Progenitor cell of endocrine pancreas (in vitro differentiated cells): ENCODE results near the gene TEX261. TPM values are rescaled to one million over a fixed set of nuclear protein-coding genes. Genes with fewer than 3 reads are reported as not detected.
A peak's percentile ranks its signal among the peaks of the same experiment; 100 is the strongest.

Experiments
- DNase-seq: peaks from one replicate; pipeline ENCODE4 v3.0.0; 2021; ENCODE audit warnings: low spot score; ENCODE audit not compliant: unreplicated experiment
- H3K27ac Mint-ChIP-seq: 2 replicates; pipeline ENCODE4 v1.8.0; 2021; ENCODE audit warnings: mild to moderate bottlenecking, moderate library complexity, mixed read lengths
- H3K27me3 Mint-ChIP-seq: 2 replicates; pipeline ENCODE4 v1.8.0; 2021; ENCODE audit warnings: mixed read lengths
- H3K36me3 Mint-ChIP-seq: 2 replicates; pipeline ENCODE4 v1.8.0; 2022; ENCODE audit warnings: mixed read lengths; ENCODE audit not compliant: insufficient read depth
- H3K4me1 Mint-ChIP-seq: 2 replicates; pipeline ENCODE4 v1.8.0; 2021; ENCODE audit warnings: low read depth, mixed read lengths
- H3K4me3 Mint-ChIP-seq: 2 replicates; pipeline ENCODE4 v1.8.0; 2021; ENCODE audit warnings: low read depth, mild to moderate bottlenecking, moderate library complexity, mixed read lengths
- H3K9me3 Mint-ChIP-seq: 2 replicates; pipeline ENCODE4 v1.8.0; 2021; ENCODE audit warnings: low read depth, mixed read lengths
- CTCF ChIP-seq: fragments of 200-600 bp; sonication (generic); IDR thresholded peaks from one replicate; pipeline ENCODE4 v1.5.0; 2021; ENCODE audit warnings: antibody characterized with exemption, mild to moderate bottlenecking; ENCODE audit not compliant: unreplicated experiment
- total RNA-seq: library from RNA; stranded (reverse); gene quantifications from 2 replicates; pipeline ENCODE4 v1.2.1, GENCODE V29; 2021

Gene TEX261
- total RNA-seq, 1 donor from 2014 or later, result 36.9 TPM

GRCh38 chr2:70965506-70965905, 29.2 kb downstream of the TEX261 start:
- no peak for TF ChIP-seq CTCF
- Mint-ChIP-seq H3K4me3 (no peak overlapping the region), H3K27me3 (peaks cover 87% of the 10 kb centered on the region), H3K9me3 (no peaks in the 10 kb centered on the region), H3K27ac (no peak overlapping the region), H3K4me1 (peaks cover 2% of the 10 kb centered on the region), H3K36me3 (no peaks in the 10 kb centered on the region)
- DNase-seq, result no peak

- peaks cover 84% of the 10 kb centered on the region for H3K27me3 Mint-ChIP-seq
- H3K27ac Mint-ChIP-seq, result no peak overlapping the region
- no peak overlapping the region for H3K4me3 Mint-ChIP-seq
- no peaks in the 10 kb centered on the region for H3K9me3 Mint-ChIP-seq
- no peaks in the 10 kb centered on the region for H3K36me3 Mint-ChIP-seq
- no peak for DNase-seq
- TF ChIP-seq CTCF, result peak; percentile 78
- peaks cover 2% of the 10 kb centered on the region for H3K4me1 Mint-ChIP-seq
These were observed 29.9 kb downstream of the TEX261 start for GRCh38 chr2:70964596-70965386.

- DNase-seq, result no peak
- Mint-ChIP-seq H3K4me1 (peaks cover 2% of the 10 kb centered on the region), H3K27ac (no peak overlapping the region), H3K27me3 (peaks cover 84% of the 10 kb centered on the region), H3K4me3 (no peak overlapping the region), H3K9me3 (no peaks in the 10 kb centered on the region), H3K36me3 (no peaks in the 10 kb centered on the region)
- no peak for TF ChIP-seq CTCF
These were observed 30.5 kb downstream of the TEX261 start for GRCh38 chr2:70964133-70964532.

GRCh38 chr2:70962885-70963878, 31.5 kb downstream of the TEX261 start:
- no peak for TF ChIP-seq CTCF
- Mint-ChIP-seq H3K27ac (no peak overlapping the region), H3K4me1 (peaks cover 2% of the 10 kb centered on the region), H3K4me3 (no peak overlapping the region), H3K27me3 (peaks cover 76% of the 10 kb centered on the region), H3K9me3 (no peaks in the 10 kb centered on the region), H3K36me3 (no peaks in the 10 kb centered on the region)
- DNase-seq, result no peak

GRCh38 chr2:70962211-70962884, 32.3 kb downstream of the TEX261 start:
- no peak for DNase-seq
- H3K27me3 Mint-ChIP-seq, result peaks cover 73% of the 10 kb centered on the region
- no peaks in the 10 kb centered on the region for H3K36me3 Mint-ChIP-seq
- H3K9me3 Mint-ChIP-seq, result no peaks in the 10 kb centered on the region
- H3K27ac Mint-ChIP-seq, result no peak overlapping the region
- no peak overlapping the region for H3K4me3 Mint-ChIP-seq
- no peak for TF ChIP-seq CTCF
- H3K4me1 Mint-ChIP-seq, result peaks cover 8% of the 10 kb centered on the region
